ENCODE results near the gene CCL19. TPM values are rescaled to one million over a fixed set of nuclear protein-coding genes. Genes with fewer than 3 reads are reported as not detected.
A peak's percentile ranks its signal among the peaks of the same experiment; 100 is the strongest.

Gene CCL19
- total RNA-seq, 1 donor from 2014 or later, result not detected

DNA sequence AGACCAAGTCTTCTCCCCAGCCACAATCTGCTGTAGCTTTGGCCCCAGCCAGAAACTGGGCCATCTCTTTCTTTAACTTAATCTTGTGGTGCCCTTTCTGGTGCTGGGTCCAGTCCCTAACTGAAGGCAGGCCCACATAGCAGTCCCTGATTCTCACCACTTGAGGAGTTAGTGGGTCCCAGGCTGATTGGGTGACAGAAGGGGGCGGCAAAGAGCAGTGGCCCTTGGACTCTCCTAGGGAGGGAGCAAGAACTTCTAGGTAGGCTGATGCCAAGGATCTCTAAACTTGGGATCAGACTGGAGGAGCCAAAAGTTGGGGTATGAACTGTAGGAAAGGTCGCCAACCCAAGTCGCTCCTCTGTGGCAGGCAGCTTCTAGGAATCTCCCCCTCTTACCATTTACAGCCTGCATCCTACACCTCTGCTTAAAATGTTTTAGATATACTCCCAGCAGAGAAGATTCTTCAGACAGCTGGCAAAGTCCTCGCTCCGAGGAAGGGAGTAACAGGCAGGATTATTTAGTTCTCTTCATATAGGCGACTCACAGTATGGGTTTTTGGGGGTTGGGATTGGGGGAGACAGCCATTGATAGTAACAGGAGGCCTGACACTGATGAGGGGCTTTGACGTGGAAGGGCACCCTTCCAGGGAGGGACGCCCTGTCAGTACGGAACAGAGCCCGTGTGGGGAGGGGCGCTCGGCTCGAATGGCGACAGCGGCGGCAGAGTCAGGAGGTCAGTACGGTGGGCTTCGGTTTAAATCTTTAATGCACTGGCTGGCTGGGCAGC, 26.6 kb downstream of the CCL19 start:
- Mint-ChIP-seq H3K4me1 (peaks cover 10% of the 10 kb centered on the region), H3K4me3 (peak overlapping the region; percentile 93), H3K36me3 (peaks cover 15% of the 10 kb centered on the region), H3K9me3 (peaks cover 4% of the 10 kb centered on the region), H3K27me3 (ENCODE audit: insufficient read depth, low read depth) (peaks cover 8% of the 10 kb centered on the region), H3K27ac (peak overlapping the region; percentile 93)
- no peaks in the 10 kb centered on the region for H3K36me3 ChIP-seq
- peak; percentile 86 for DNase-seq (ENCODE audit: low spot score)
- no peak overlapping the region for H3K9ac ChIP-seq
- no peak overlapping the region for H3K27ac ChIP-seq
- H3K4me1 ChIP-seq, result peaks cover 4% of the 10 kb centered on the region
- peaks cover 16% of the 10 kb centered on the region for H3F3A ChIP-seq (ENCODE audit: low read depth)
- peaks cover 17% of the 10 kb centered on the region for H3K79me2 ChIP-seq (ENCODE audit: low read depth)
- H3K27me3 ChIP-seq, result no peaks in the 10 kb centered on the region
- H4K20me1 ChIP-seq (ENCODE audit: low read depth), result peaks cover 14% of the 10 kb centered on the region
- peak overlapping the region; percentile 67 for H3K4me3 ChIP-seq
- peak overlapping the region; percentile 77 for H2AFZ ChIP-seq (replicated peaks)
- peak; percentile 10 for TF ChIP-seq EZH2 (IDR thresholded peaks at IDR 0.05)
- TF ChIP-seq, protein P1, sequence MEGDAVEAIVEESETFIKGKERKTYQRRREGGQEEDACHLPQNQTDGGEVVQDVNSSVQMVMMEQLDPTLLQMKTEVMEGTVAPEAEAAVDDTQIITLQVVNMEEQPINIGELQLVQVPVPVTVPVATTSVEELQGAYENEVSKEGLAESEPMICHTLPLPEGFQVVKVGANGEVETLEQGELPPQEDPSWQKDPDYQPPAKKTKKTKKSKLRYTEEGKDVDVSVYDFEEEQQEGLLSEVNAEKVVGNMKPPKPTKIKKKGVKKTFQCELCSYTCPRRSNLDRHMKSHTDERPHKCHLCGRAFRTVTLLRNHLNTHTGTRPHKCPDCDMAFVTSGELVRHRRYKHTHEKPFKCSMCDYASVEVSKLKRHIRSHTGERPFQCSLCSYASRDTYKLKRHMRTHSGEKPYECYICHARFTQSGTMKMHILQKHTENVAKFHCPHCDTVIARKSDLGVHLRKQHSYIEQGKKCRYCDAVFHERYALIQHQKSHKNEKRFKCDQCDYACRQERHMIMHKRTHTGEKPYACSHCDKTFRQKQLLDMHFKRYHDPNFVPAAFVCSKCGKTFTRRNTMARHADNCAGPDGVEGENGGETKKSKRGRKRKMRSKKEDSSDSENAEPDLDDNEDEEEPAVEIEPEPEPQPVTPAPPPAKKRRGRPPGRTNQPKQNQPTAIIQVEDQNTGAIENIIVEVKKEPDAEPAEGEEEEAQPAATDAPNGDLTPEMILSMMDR (IDR thresholded peaks at IDR 0.05), result peak; percentile 92
- no peak for TF ChIP-seq EZH2phosphoT487 (IDR thresholded peaks at IDR 0.05)
- H3K9me3 ChIP-seq (ENCODE audit: low read depth), result no peaks in the 10 kb centered on the region
- H3K4me2 ChIP-seq, result peak overlapping the region; percentile 89

DNA sequence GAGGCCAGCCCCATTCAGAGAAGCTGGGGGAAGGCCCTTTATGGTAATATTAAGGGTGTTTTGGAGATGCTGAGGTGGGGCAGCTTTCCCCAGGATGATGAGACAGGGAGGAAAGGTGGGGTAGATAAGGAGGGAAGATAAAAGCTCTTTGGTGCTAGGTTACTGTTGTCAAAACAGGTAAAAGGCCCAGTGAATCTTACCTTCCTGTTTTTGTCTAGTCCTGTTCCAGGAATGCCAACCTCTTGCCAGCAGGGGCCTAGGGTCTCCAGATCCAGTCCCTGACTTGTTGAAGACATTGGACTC, 27.8 kb downstream of the CCL19 start:
- H3K36me3 Mint-ChIP-seq, result peaks cover 5% of the 10 kb centered on the region
- peaks cover 10% of the 10 kb centered on the region for H3K4me1 Mint-ChIP-seq
- H3K4me3 Mint-ChIP-seq, result no peak overlapping the region
- Histone ChIP-seq H3K4me3 (no peak overlapping the region), H3K9ac (no peak overlapping the region), H3K79me2 (ENCODE audit: low read depth) (peaks cover 17% of the 10 kb centered on the region), H3K4me2 (no peak overlapping the region), H2AFZ (replicated peaks) (no peak overlapping the region), H3K4me1 (peaks cover 4% of the 10 kb centered on the region), H3K27me3 (no peaks in the 10 kb centered on the region), H3K9me3 (ENCODE audit: low read depth) (no peaks in the 10 kb centered on the region), H3K36me3 (no peaks in the 10 kb centered on the region), H3K27ac (no peak overlapping the region), H3F3A (ENCODE audit: low read depth) (peaks cover 16% of the 10 kb centered on the region), H4K20me1 (ENCODE audit: low read depth) (peaks cover 14% of the 10 kb centered on the region)
- H3K27ac Mint-ChIP-seq, result no peak overlapping the region
- TF ChIP-seq EZH2 (IDR thresholded peaks at IDR 0.05), result no peak
- TF ChIP-seq EZH2phosphoT487 (IDR thresholded peaks at IDR 0.05), result no peak
- TF ChIP-seq, protein P1 (IDR thresholded peaks at IDR 0.05), result no peak
- no peaks in the 10 kb centered on the region for H3K9me3 Mint-ChIP-seq
- no peak for DNase-seq (ENCODE audit: low spot score)
- peaks cover 8% of the 10 kb centered on the region for H3K27me3 Mint-ChIP-seq (ENCODE audit: insufficient read depth, low read depth)

DNA sequence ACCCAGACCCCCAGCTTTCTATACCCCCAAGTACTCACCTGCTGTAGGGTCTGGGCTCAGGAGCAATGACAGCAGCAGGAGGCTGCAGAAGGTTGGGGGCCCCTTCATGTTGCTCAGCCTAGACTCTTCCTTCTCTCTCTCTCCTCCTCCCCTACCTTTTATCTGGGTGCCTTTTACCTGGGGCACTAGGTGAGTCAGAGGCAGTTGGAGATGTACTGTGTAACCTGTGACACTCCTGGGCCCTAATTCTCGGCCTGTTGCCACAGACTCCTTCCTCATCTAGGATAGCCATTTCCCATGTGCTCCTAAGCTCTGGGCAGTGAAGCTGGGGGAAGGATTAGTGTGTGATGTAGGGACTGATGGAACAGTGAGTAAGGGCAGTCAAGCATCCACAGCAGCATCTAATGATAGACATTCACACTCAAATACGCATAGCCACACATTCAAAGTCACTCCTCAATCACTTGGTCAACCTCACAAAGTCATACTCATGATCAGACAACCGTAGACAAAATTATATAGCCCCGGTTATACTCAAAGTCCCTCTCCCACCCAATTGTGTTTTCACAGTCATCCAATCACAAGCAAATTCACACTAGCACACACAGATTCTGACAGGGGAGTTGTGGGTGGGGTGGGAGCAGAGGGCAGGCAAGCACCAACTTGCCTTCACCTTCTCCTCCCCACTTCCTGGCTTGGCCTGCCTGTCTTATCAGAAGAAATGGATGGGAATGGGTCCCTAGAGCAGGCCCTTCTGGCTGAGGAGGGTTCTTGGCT, 28.4 kb downstream of the CCL19 start, which contains the start of gene CCL27:
TSS of gene CCL27 (minus strand) at position 132 of the 777 bp plus-strand sequence. CDS start at position 108, 24 bp downstream.
- Mint-ChIP-seq H3K27me3 (ENCODE audit: insufficient read depth, low read depth) (peaks cover 8% of the 10 kb centered on the region), H3K9me3 (no peaks in the 10 kb centered on the region), H3K36me3 (peaks cover 5% of the 10 kb centered on the region), H3K27ac (no peak within 1 kb of the TSS), H3K4me3 (no peak within 1 kb of the TSS), H3K4me1 (peaks cover 10% of the 10 kb centered on the region)
- Histone ChIP-seq H2AFZ (replicated peaks) (no peak within 1 kb of the TSS), H4K20me1 (ENCODE audit: low read depth) (peaks cover 14% of the 10 kb centered on the region), H3K4me2 (no peak within 1 kb of the TSS), H3K27me3 (no peaks in the 10 kb centered on the region), H3K9me3 (ENCODE audit: low read depth) (no peaks in the 10 kb centered on the region), H3K36me3 (no peaks in the 10 kb centered on the region), H3K79me2 (ENCODE audit: low read depth) (peaks cover 17% of the 10 kb centered on the region), H3K27ac (no peak within 1 kb of the TSS), H3K4me3 (no peak within 1 kb of the TSS), H3F3A (ENCODE audit: low read depth) (peaks cover 16% of the 10 kb centered on the region), H3K9ac (no peak within 1 kb of the TSS), H3K4me1 (peaks cover 4% of the 10 kb centered on the region)
- no peak for TF ChIP-seq EZH2phosphoT487 (IDR thresholded peaks at IDR 0.05)
- TF ChIP-seq, protein P1 (IDR thresholded peaks at IDR 0.05), result no peak
- no peak for TF ChIP-seq EZH2 (IDR thresholded peaks at IDR 0.05)
- no peak for DNase-seq (ENCODE audit: low spot score)
